Activated CD4-positive, alpha-beta T cell treated with anti-CD3 and anti-CD28 coated beads, Interleukin-2, amount 50 U/mL, for 24 hours (primary cell): Measurements from ENCODE around the gene ADM2.
"Not testable (repeated sequence)": the region's sequence is repeated elsewhere in the genome, so short reads cannot be mapped to it uniquely, and the experiment has no call there.

ENCODE experiments used
- DNase-seq, 2 donors: peaks; one replicate each; pipeline ENCODE4 v3.0.0-alpha.2; 2020; ENCODE audit warnings: low read depth in 1 of 2, low spot score in 1 of 2

The ADM2 gene

GRCh38 chr22:50481440-50482106 lies at the start of gene ADM2:
ADM2 (plus strand) TSS chr22:50481543; CDS start chr22:50481848, 305 bp downstream.
- DNase-seq, result peak in 1 of 2 donors; percentile 30

- no peak for DNase-seq
These were observed 49.0 kb upstream of the ADM2 start for GRCh38 chr22:50432131-50432876.

GRCh38 chr22:50432877-50433510 lies 48.3 kb upstream of the ADM2 start:
- not testable (repeated sequence) for DNase-seq

- no peak for DNase-seq
These were observed 46.5 kb upstream of the ADM2 start for GRCh38 chr22:50434849-50435248.

- DNase-seq, result no peak
These were observed 45.9 kb upstream of the ADM2 start for GRCh38 chr22:50435291-50436014.

GRCh38 chr22:50436015-50436830 lies 45.1 kb upstream of the ADM2 start:
- no peak for DNase-seq

GRCh38 chr22:50436841-50437341 lies 44.5 kb upstream of the ADM2 start:
- no peak for DNase-seq

GRCh38 chr22:50437511-50438304 lies 43.6 kb upstream of the ADM2 start:
- no peak for DNase-seq

GRCh38 chr22:50438305-50439275 lies 42.8 kb upstream of the ADM2 start:
- no peak for DNase-seq

- DNase-seq, result no peak
These were observed 42.0 kb upstream of the ADM2 start for GRCh38 chr22:50439314-50439870.

- DNase-seq, result no peak
These were observed 41.4 kb upstream of the ADM2 start for GRCh38 chr22:50439871-50440331.

- DNase-seq, result no peak
These were observed 40.6 kb upstream of the ADM2 start for GRCh38 chr22:50440544-50441249.

GRCh38 chr22:50441428-50441993 lies 39.8 kb upstream of the ADM2 start:
- no peak for DNase-seq

GRCh38 chr22:50443197-50443596 lies 38.1 kb upstream of the ADM2 start:
- no peak for DNase-seq

- DNase-seq, result no peak
These were observed 37.3 kb upstream of the ADM2 start for GRCh38 chr22:50443801-50444625.

- DNase-seq, result no peak
These were observed 36.7 kb upstream of the ADM2 start for GRCh38 chr22:50444663-50445062.
